Measurements from ENCODE around the gene BTD. TPM values are rescaled to one million over a fixed set of nuclear protein-coding genes. Genes with fewer than 3 reads are reported as not detected.

The BTD gene
- polyA plus RNA-seq, 4 donors = 18.0 to 24.7 (median 21.0) TPM

- no peak for DNase-seq (ENCODE audit: low read depth in 4 of 4, low spot score in 2 of 4)
Measured at GRCh38 chr3:15660055-15660935, 58.8 kb downstream of the BTD start.

GRCh38 chr3:15664144-15664543 is 62.6 kb downstream of the BTD start:
- no peak for DNase-seq (ENCODE audit: low read depth in 4 of 4, low spot score in 2 of 4)

- DNase-seq (ENCODE audit: low read depth in 4 of 4, low spot score in 2 of 4) = no peak
Measured at GRCh38 chr3:15665510-15666150, 64.1 kb downstream of the BTD start.

- no peak for DNase-seq (ENCODE audit: low read depth in 4 of 4, low spot score in 2 of 4)
Measured at GRCh38 chr3:15666277-15666676, 64.7 kb downstream of the BTD start.

GRCh38 chr3:15667484-15667883 is 65.9 kb downstream of the BTD start:
- no peak for DNase-seq (ENCODE audit: low read depth in 4 of 4, low spot score in 2 of 4)

GRCh38 chr3:15673536-15673935 is 72.0 kb downstream of the BTD start:
- no peak for DNase-seq (ENCODE audit: low read depth in 4 of 4, low spot score in 2 of 4)

GRCh38 chr3:15676259-15676658 is 74.7 kb downstream of the BTD start:
- DNase-seq (ENCODE audit: low read depth in 4 of 4, low spot score in 2 of 4) = no peak

- no peak for DNase-seq (ENCODE audit: low read depth in 4 of 4, low spot score in 2 of 4)
Measured at GRCh38 chr3:15679306-15679705, 77.8 kb downstream of the BTD start.

GRCh38 chr3:15681668-15682067 is 80.1 kb downstream of the BTD start:
- no peak for DNase-seq (ENCODE audit: low read depth in 4 of 4, low spot score in 2 of 4)

GRCh38 chr3:15682561-15683185 is 81.1 kb downstream of the BTD start:
- no peak for DNase-seq (ENCODE audit: low read depth in 4 of 4, low spot score in 2 of 4)

GRCh38 chr3:15683253-15683652 is 81.7 kb downstream of the BTD start:
- no peak for DNase-seq (ENCODE audit: low read depth in 4 of 4, low spot score in 2 of 4)

- DNase-seq (ENCODE audit: low read depth in 4 of 4, low spot score in 2 of 4) = no peak
Measured at GRCh38 chr3:15685927-15686326, 84.4 kb downstream of the BTD start.

- DNase-seq (ENCODE audit: low read depth in 4 of 4, low spot score in 2 of 4) = no peak
Measured at GRCh38 chr3:15690230-15690629, 88.7 kb downstream of the BTD start.

- DNase-seq (ENCODE audit: low read depth in 4 of 4, low spot score in 2 of 4) = no peak
Measured at GRCh38 chr3:15690748-15691147, 89.2 kb downstream of the BTD start.

- DNase-seq (ENCODE audit: low read depth in 4 of 4, low spot score in 2 of 4) = no peak
Measured at GRCh38 chr3:15693355-15693754, 91.8 kb downstream of the BTD start.

- DNase-seq (ENCODE audit: low read depth in 4 of 4, low spot score in 2 of 4) = no peak
Measured at GRCh38 chr3:15694628-15695027, 93.1 kb downstream of the BTD start.

Other genes starting within 250 kb of the BTD start
- 10 to 100 TPM; 22.8 to 28.5 (median 28.0) TPM for gene METTL6, start 174.2 kb upstream of the BTD start, polyA plus RNA-seq (ENCODE audit: insufficient read length in 4 of 4)
- gene EAF1, start 174.1 kb upstream of the BTD start, polyA plus RNA-seq (ENCODE audit: insufficient read length in 4 of 4) = 10 to 100 TPM; 15.7 to 20.8 (median 16.4) TPM
- 10 to 100 TPM in 2 of 4 donors, 1 to 10 TPM in 2; 3.0 to 13.5 (median 7.4) TPM for gene COLQ, start 80.0 kb upstream of the BTD start, polyA plus RNA-seq (ENCODE audit: insufficient read length in 4 of 4)
- gene HACL1, start 176 bp upstream of the BTD start, polyA plus RNA-seq (ENCODE audit: insufficient read length in 4 of 4) = 10 to 100 TPM; 17.7 to 26.0 (median 22.6) TPM
- gene ANKRD28, start 196.2 kb downstream of the BTD start, polyA plus RNA-seq (ENCODE audit: insufficient read length in 4 of 4) = 10 to 100 TPM; 35.0 to 53.4 (median 44.4) TPM